K562 (cell line): ENCODE measurements around the gene CFAP69. TPM values are rescaled to one million over a fixed set of nuclear protein-coding genes. Genes with fewer than 3 reads are reported as not detected.
A peak's percentile ranks its signal among the peaks of the same experiment; 100 is the strongest.

Source experiments
- E2F4 ChIP-seq: sonication (generic); formaldehyde crosslinking; IDR thresholded peaks from 2 replicates; pipeline ENCODE4 v1.8.0; 2022; ENCODE audit warnings: mild to moderate bottlenecking, low read depth, missing genetic modification reagents
- GATA2 ChIP-seq: sonication (generic); formaldehyde crosslinking; IDR thresholded peaks from 2 replicates; pipeline ENCODE4 v1.4.0; 2020; ENCODE audit warnings: mild to moderate bottlenecking, missing genetic modification reagents
- HDGF ChIP-seq: fragments of 450-650 bp; IDR thresholded peaks from 2 replicates; pipeline ENCODE4 v1.6.1; 2016
- HMGXB4 ChIP-seq: sonication (generic); formaldehyde crosslinking; IDR thresholded peaks from 2 replicates; pipeline ENCODE4 v1.8.1; 2023; ENCODE audit warnings: mild to moderate bottlenecking, missing genetic modification reagents
- JUNB ChIP-seq: fragments of 450-650 bp; formaldehyde crosslinking; conservative IDR thresholded peaks from 2 replicates; pipeline ENCODE4 v1.4.0; 2020; ENCODE audit warnings: mild to moderate bottlenecking
- KDM5B ChIP-seq: fragments of 200-600 bp; sonication (generic); IDR thresholded peaks from 2 replicates; pipeline ENCODE4 v1.6.1; 2012; ENCODE audit warnings: low read depth, mild to moderate bottlenecking, moderate library complexity, low read length, control low read depth, inconsistent platforms; ENCODE audit not compliant: insufficient replicate concordance
- MAZ ChIP-seq, 2 experiments: fragments of 450-650 bp in 1 of 2; sonication (generic) in 1 of 2; formaldehyde crosslinking; IDR thresholded peaks in 1 of 2; conservative IDR thresholded peaks in 1 of 2; 2 replicates each; pipeline versions ENCODE4 v1.4.0 to v1.5.0; 2020; ENCODE audit warnings: mild to moderate bottlenecking in 1 of 2, missing genetic modification reagents in 1 of 2
- PYGO2 ChIP-seq: fragments of 450-650 bp; IDR thresholded peaks from 2 replicates; pipeline ENCODE4 v1.6.1; 2016; ENCODE audit warnings: mild to moderate bottlenecking, missing genetic modification characterization, moderate library complexity, missing compliant biosample characterization
- RAD21 ChIP-seq, 2 experiments: fragments of 250-450 bp in 1 of 2; fragments of 450-650 bp in 1 of 2; sonication (Bioruptor Pico) in 1 of 2; formaldehyde crosslinking in 1 of 2; IDR thresholded peaks in 1 of 2; conservative IDR thresholded peaks in 1 of 2; 2 replicates each; pipeline versions ENCODE4 v1.4.0 to v1.8.0; 2020 to 2022; ENCODE audit warnings: mild to moderate bottlenecking in 2 of 2, moderate library complexity in 1 of 2
- SREBF2 ChIP-seq: sonication (generic); formaldehyde crosslinking; IDR thresholded peaks from 2 replicates; pipeline ENCODE4 v1.4.0; 2020; ENCODE audit warnings: mild to moderate bottlenecking, missing genetic modification reagents
- polyA plus RNA-seq, 8 experiments: library from polyadenylated mRNA; depleted of rRNA in 4 of 8; stranded (reverse) in 5 of 8; unstranded in 3 of 8; fragments of >200 nt; fragmentation: Nextera tagmentation in 2 of 8; fragmentation: Illumina TruSeq in 1 of 8; extraction: Ambion mirVana in 2 of 8; extraction: Trizol in 1 of 8; gene quantifications; 2 replicates each; pipeline versions ENCODE4 v1.2.1 to v1.2.3, GENCODE V29; 2011 to 2014; ENCODE audit warnings: inconsistent platforms in 1 of 8, missing spikeins in 1 of 8
- total RNA-seq, 7 experiments: library from RNA; depleted of rRNA in 6 of 7; stranded (reverse); fragments of >200 nt in 6 of 7; fragmentation: Illumina TruSeq in 2 of 7; extraction: Trizol in 2 of 7; gene quantifications; 2 replicates each; pipeline versions ENCODE4 v1.2.1 to v1.2.3, GENCODE V29; 2011 to 2021; ENCODE audit warnings: low replicate concordance in 1 of 7
- TF ChIP-seq, protein P1 (sequence below): sonication (generic); formaldehyde crosslinking; IDR thresholded peaks from 2 replicates; pipeline ENCODE4 v1.8.0; 2022; ENCODE audit warnings: mild to moderate bottlenecking, missing genetic modification reagents
- TF ChIP-seq, protein P2 (sequence below): IDR thresholded peaks from 3 replicates; pipeline ENCODE4 v1.6.1; 2011; ENCODE audit warnings: borderline replicate concordance, mild to moderate bottlenecking, moderate library complexity; ENCODE audit not compliant: insufficient read length; ENCODE audit errors: extremely low read depth
- TF ChIP-seq, protein P3 (sequence below): fragments of 250-450 bp; sonication (Bioruptor Pico); IDR thresholded peaks from 2 replicates; pipeline ENCODE4 v1.8.0; 2022; ENCODE audit warnings: moderate library complexity, mild to moderate bottlenecking, inconsistent platforms

CFAP69 gene
- total and polyA plus RNA-seq, 9 of the 15 experiments (the other 6 are each of a cell fraction or from before 2014, with no cell fraction given), result 0.24 to 5.1 (median 1.7) TPM

DNA sequence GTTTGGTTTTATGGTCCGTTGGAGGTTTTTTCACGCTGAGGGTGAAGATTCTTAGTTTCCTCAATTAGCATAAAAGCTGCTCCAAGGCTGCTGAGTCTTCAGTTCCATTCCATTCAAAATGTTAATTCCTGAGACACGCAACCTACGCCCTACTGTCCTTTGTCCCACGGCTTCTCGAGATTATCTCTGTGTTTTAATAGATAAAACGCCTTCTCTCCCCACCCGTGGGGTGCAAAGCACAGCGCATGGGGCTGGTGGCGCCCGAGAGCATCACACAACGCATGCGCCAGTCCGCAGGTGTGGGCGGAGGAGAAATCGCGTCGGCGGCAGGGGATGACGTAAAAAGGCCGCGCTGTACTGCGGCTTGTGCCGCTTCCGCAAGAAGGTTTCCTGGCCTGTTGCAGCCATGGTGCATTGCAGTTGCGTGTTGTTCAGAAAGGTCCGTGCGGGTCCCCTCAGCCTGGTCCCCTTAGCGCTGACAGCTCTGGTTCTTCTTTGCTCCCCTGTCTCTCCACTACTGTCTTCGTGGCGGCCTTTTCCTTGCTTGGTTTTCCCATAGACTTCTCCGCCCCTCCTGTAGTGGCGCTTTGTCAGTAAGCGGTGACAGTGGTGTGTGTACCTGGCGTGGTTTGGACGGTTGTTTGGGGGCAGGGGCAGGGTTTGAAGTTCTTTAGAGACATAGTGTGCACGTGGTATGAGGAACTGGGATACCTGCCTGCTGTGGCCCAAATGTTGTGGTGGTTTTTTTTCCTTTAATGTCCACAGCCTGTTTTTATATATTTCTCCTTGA, 101.6 kb downstream of the CFAP69 start, which contains the start of gene GTPBP10 (continued):
- TF ChIP-seq, protein P1, sequence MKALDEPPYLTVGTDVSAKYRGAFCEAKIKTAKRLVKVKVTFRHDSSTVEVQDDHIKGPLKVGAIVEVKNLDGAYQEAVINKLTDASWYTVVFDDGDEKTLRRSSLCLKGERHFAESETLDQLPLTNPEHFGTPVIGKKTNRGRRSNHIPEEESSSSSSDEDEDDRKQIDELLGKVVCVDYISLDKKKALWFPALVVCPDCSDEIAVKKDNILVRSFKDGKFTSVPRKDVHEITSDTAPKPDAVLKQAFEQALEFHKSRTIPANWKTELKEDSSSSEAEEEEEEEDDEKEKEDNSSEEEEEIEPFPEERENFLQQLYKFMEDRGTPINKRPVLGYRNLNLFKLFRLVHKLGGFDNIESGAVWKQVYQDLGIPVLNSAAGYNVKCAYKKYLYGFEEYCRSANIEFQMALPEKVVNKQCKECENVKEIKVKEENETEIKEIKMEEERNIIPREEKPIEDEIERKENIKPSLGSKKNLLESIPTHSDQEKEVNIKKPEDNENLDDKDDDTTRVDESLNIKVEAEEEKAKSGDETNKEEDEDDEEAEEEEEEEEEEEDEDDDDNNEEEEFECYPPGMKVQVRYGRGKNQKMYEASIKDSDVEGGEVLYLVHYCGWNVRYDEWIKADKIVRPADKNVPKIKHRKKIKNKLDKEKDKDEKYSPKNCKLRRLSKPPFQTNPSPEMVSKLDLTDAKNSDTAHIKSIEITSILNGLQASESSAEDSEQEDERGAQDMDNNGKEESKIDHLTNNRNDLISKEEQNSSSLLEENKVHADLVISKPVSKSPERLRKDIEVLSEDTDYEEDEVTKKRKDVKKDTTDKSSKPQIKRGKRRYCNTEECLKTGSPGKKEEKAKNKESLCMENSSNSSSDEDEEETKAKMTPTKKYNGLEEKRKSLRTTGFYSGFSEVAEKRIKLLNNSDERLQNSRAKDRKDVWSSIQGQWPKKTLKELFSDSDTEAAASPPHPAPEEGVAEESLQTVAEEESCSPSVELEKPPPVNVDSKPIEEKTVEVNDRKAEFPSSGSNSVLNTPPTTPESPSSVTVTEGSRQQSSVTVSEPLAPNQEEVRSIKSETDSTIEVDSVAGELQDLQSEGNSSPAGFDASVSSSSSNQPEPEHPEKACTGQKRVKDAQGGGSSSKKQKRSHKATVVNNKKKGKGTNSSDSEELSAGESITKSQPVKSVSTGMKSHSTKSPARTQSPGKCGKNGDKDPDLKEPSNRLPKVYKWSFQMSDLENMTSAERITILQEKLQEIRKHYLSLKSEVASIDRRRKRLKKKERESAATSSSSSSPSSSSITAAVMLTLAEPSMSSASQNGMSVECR (CRISPR knock-in tag), result peak; percentile 84
- TF ChIP-seq E2F4 (CRISPR knock-in tag) (0 out of 2 replicates have a peak, but pooled peaks have one; percentile 36), HDGF (no peak), MAZ (CRISPR knock-in tag; conservative IDR thresholded peaks at IDR 0.05 in 1 of 2, IDR thresholded peaks at IDR 0.05 in 1 of 2) (peak; percentile 63 to 77; a peak in 2 of 4 replicates), KDM5B (peak; percentile 96), SREBF2 (CRISPR knock-in tag) (peak; percentile 93; the same call in 1 of the 2 replicates), GATA2 (CRISPR knock-in tag) (no peak), PYGO2 (tag) (no peak), HMGXB4 (CRISPR knock-in tag) (peak; percentile 82; the same call in 1 of the 2 replicates), RAD21 (CRISPR knock-in tag; conservative IDR thresholded peaks at IDR 0.05 in 1 of 2, IDR thresholded peaks at IDR 0.05 in 1 of 2) (no peak), JUNB (CRISPR knock-in tag) (no peak)
- TF ChIP-seq, protein P2, sequence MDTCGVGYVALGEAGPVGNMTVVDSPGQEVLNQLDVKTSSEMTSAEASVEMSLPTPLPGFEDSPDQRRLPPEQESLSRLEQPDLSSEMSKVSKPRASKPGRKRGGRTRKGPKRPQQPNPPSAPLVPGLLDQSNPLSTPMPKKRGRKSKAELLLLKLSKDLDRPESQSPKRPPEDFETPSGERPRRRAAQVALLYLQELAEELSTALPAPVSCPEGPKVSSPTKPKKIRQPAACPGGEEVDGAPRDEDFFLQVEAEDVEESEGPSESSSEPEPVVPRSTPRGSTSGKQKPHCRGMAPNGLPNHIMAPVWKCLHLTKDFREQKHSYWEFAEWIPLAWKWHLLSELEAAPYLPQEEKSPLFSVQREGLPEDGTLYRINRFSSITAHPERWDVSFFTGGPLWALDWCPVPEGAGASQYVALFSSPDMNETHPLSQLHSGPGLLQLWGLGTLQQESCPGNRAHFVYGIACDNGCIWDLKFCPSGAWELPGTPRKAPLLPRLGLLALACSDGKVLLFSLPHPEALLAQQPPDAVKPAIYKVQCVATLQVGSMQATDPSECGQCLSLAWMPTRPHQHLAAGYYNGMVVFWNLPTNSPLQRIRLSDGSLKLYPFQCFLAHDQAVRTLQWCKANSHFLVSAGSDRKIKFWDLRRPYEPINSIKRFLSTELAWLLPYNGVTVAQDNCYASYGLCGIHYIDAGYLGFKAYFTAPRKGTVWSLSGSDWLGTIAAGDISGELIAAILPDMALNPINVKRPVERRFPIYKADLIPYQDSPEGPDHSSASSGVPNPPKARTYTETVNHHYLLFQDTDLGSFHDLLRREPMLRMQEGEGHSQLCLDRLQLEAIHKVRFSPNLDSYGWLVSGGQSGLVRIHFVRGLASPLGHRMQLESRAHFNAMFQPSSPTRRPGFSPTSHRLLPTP, result no peak
- TF ChIP-seq, protein P3, sequence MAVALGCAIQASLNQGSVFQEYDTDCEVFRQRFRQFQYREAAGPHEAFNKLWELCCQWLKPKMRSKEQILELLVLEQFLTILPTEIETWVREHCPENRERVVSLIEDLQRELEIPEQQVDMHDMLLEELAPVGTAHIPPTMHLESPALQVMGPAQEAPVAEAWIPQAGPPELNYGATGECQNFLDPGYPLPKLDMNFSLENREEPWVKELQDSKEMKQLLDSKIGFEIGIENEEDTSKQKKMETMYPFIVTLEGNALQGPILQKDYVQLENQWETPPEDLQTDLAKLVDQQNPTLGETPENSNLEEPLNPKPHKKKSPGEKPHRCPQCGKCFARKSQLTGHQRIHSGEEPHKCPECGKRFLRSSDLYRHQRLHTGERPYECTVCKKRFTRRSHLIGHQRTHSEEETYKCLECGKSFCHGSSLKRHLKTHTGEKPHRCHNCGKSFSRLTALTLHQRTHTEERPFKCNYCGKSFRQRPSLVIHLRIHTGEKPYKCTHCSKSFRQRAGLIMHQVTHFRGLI (CRISPR knock-in tag), result no peak
